Spleen (tissue), 11 donors: Measurements from ENCODE around the gene CCND2. TPM values are rescaled to one million over a fixed set of nuclear protein-coding genes. Genes with fewer than 3 reads are reported as not detected.

Experiments used
- DNase-seq: peaks from one replicate; pipeline ENCODE4 v3.0.0-alpha.2; 2020
- H3K27ac ChIP-seq, 8 donors: fragments of 200-600 bp; sonication (generic) in 7 of 8; 1 replicate in 4 of 8; 2 replicates in 4 of 8; pipeline versions ENCODE4 v1.5.0 to v1.8.0; 2016 to 2021; ENCODE audit warnings: inconsistent platforms in 4 of 8, mild to moderate bottlenecking in 4 of 8, moderate library complexity in 1 of 8
- H3K27me3 ChIP-seq, 7 donors: fragments of 200-600 bp; sonication (generic) in 6 of 7; replicated peaks in 1 of 7; 1 replicate in 4 of 7; 2 replicates in 3 of 7; pipeline versions ENCODE4 v1.5.0 to v1.8.0; 2016 to 2021; ENCODE audit warnings: inconsistent platforms in 3 of 7, mild to moderate bottlenecking in 1 of 7
- H3K36me3 ChIP-seq, 6 donors: fragments of 200-600 bp; sonication (generic) in 5 of 6; 1 replicate in 4 of 6; 2 replicates in 2 of 6; pipeline versions ENCODE4 v1.5.0 to v1.8.0; 2016 to 2021; ENCODE audit warnings: inconsistent platforms in 2 of 6
- H3K4me1 ChIP-seq, 6 donors: fragments of 200-600 bp; sonication (generic) in 5 of 6; 1 replicate in 3 of 6; 2 replicates in 3 of 6; pipeline versions ENCODE4 v1.5.0 to v1.8.0; 2016 to 2021; ENCODE audit warnings: inconsistent platforms in 3 of 6
- H3K4me3 ChIP-seq, 8 donors: fragments of 200-600 bp; sonication (generic) in 7 of 8; 1 replicate in 4 of 8; 2 replicates in 4 of 8; pipeline versions ENCODE4 v1.5.0 to v1.8.0; 2016 to 2021; ENCODE audit warnings: inconsistent platforms in 4 of 8, mild to moderate bottlenecking in 4 of 8, moderate library complexity in 2 of 8
- H3K9me3 ChIP-seq, 8 donors: fragments of 200-600 bp; sonication (generic) in 7 of 8; 1 replicate in 4 of 8; 2 replicates in 4 of 8; pipeline versions ENCODE4 v1.5.0 to v1.8.0; 2016 to 2021; ENCODE audit warnings: inconsistent platforms in 4 of 8
- CTCF ChIP-seq, 11 experiments: fragments of 200-600 bp in 7 of 11; fragments of 450-650 bp in 4 of 11; sonication (generic) in 4 of 11; IDR thresholded peaks in 8 of 11; conservative IDR thresholded peaks in 3 of 11; 1 replicate in 7 of 11; 2 replicates in 4 of 11; pipeline versions ENCODE4 v1.4.0 to v1.8.0; 2016 to 2021; ENCODE audit warnings: antibody characterized with exemption in 11 of 11, inconsistent platforms in 4 of 11, mild to moderate bottlenecking in 1 of 11
- POLR2A ChIP-seq, 3 donors: fragments of 450-650 bp; IDR thresholded peaks; one replicate each; pipeline ENCODE4 v1.5.1; 2017; ENCODE audit warnings: antibody characterized with exemption in 3 of 3, mild to moderate bottlenecking in 1 of 3
- POLR2AphosphoS5 ChIP-seq, 3 donors: sonication (generic); formaldehyde crosslinking; IDR thresholded peaks; one replicate each; pipeline ENCODE4 v1.5.1; 2017; ENCODE audit warnings: antibody characterized with exemption in 3 of 3
- WGBS, 5 donors: extraction: QIAGEN DNeasy Blood & Tissue Kit in 3 of 5; methylation state at CpG; one replicate each; pipeline versions ENCODE4 v1.1.5 to v1.1.7; 2013 to 2018; 5-methylcytosine and 5-hydroxymethylcytosine counted together
- intact Hi-C: fragments of 100-400 bp; cut with DNase I; formaldehyde crosslinking; loops from one replicate; pipeline ENCODE4 v1.15.0; 2023; ENCODE audit warnings: low total_unique reads
- polyA plus RNA-seq, 3 donors: library from polyadenylated mRNA; stranded (reverse); fragments of 200-250 nt; gene quantifications; one replicate each; pipeline ENCODE4 v1.2.1, GENCODE V29; 2013
- total RNA-seq, 7 donors: library from RNA; depleted of rRNA in 3 of 7; stranded (reverse); fragments of >200 nt in 3 of 7; fragmentation: NEBNext Ultra II Directional in 4 of 7; extraction: Animal tissue kit (Norgen Biotek cat#: 25700) in 4 of 7; gene quantifications; one replicate each; pipeline versions ENCODE4 v1.1.0 to v1.2.1, GENCODE V29; 2016 to 2021
- donor health status: healthy with polysubstance abuse.
- donor health status: DM: no; HTN: no; CAD: no; lungs with moderate emphysema.
- donor health status: DM: no; HTN: no; CAD: no.
- donor health status: Bipolar disorder and iron deficiency.
- donor health status: healthy.
- donor health status: DM: no; HTN: no; CAD: no.
- donor health status: DM: yes; HTN: yes; CAD: no.

The CCND2 gene
- total and polyA plus RNA-seq, 10 donors = 9.4 to 110 (median 59.4) TPM

GRCh38 chr12:4289998-4290790, 16.6 kb downstream of the CCND2 start:
- Histone ChIP-seq H3K36me3 (peaks cover 0 to 100% (median 50%) of the 10 kb centered on the region in 6 donors), H3K27ac (peak overlapping the region in 7 of 8 donors; percentile 67 to 91 (median 83)), H3K4me1 (peaks cover 0 to 95% (median 47%) of the 10 kb centered on the region in 6 donors), H3K27me3 (no peaks in the 10 kb centered on the region), H3K4me3 (peak overlapping the region in 1 of 8 donors; percentile 44), H3K9me3 (no peaks in the 10 kb centered on the region)
- TF ChIP-seq CTCF (IDR thresholded peaks at IDR 0.05 in 8 of 11, conservative IDR thresholded peaks at IDR 0.05 in 3 of 11) (no peak), POLR2AphosphoS5 (IDR thresholded peaks at IDR 0.05) (no peak), POLR2A (IDR thresholded peaks at IDR 0.05) (no peak)
- intact Hi-C loops = no loop called here
- WGBS, 5 donors = 87 to 93% (median 91%) methylated on average over 28 of the region's 28 CpGs
- DNase-seq = no peak

GRCh38 chr12:4292341-4293073, 18.9 kb downstream of the CCND2 start:
- Histone ChIP-seq H3K36me3 (peaks cover 0 to 100% (median 46%) of the 10 kb centered on the region in 6 donors), H3K4me1 (peaks cover 0 to 75% (median 27%) of the 10 kb centered on the region in 6 donors), H3K4me3 (no peak overlapping the region), H3K27ac (peak overlapping the region in 2 of 8 donors; percentile 17 to 28), H3K27me3 (no peaks in the 10 kb centered on the region), H3K9me3 (no peaks in the 10 kb centered on the region)
- DNase-seq = no peak
- TF ChIP-seq POLR2A (IDR thresholded peaks at IDR 0.05) (no peak), POLR2AphosphoS5 (IDR thresholded peaks at IDR 0.05) (no peak), CTCF (IDR thresholded peaks at IDR 0.05 in 8 of 11, conservative IDR thresholded peaks at IDR 0.05 in 3 of 11) (no peak)
- WGBS, 5 donors = 72 to 88% (median 83%) methylated on average over 15 to 16 of the region's 16 CpGs
- intact Hi-C loops = no loop called here

DNA sequence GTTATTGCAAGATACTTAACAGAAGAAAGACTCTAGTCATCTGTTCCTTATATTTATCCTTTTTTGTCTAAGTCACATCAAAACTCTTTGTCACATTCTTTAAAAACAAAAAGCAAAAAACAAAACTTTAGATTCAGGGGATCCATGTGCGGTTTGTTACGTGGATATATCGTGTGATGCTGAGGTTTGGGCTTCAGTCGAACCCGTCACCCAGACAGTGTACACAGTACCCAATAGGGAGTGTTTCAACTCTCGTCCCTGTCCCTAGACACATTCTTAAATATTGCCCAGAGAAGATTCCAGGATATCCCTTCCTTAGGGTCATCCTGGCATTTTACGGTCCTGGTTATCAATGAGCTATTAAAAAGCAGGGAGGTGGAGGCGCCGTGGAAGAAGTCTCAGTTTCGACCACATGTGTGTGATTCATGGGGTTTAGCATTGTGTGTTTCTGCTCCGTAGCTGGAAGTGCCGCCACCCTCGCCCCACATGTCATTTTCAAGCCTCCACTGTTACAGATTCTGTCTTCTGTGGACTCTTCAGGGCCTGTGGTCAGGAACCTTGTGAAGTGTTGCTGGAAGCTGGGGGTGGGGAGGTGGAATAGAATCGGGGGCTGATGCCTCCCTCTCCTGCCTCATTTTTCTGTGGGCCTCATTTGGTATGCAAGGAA, 19.9 kb downstream of the CCND2 start:
- peak overlapping the region in 3 of 8 donors; percentile 30 to 59 (median 34) for H3K27ac ChIP-seq
- H3K9me3 ChIP-seq = no peaks in the 10 kb centered on the region

More for the DNA sequence above, 19.9 kb downstream of the CCND2 start:
- Histone ChIP-seq H3K36me3 (peaks cover 0 to 100% (median 47%) of the 10 kb centered on the region in 6 donors), H3K4me3 (no peak overlapping the region), H3K4me1 (peaks cover 0 to 67% (median 21%) of the 10 kb centered on the region in 6 donors), H3K27me3 (no peaks in the 10 kb centered on the region)
- TF ChIP-seq POLR2AphosphoS5 (IDR thresholded peaks at IDR 0.05) = no peak
- no peak for TF ChIP-seq CTCF (IDR thresholded peaks at IDR 0.05 in 8 of 11, conservative IDR thresholded peaks at IDR 0.05 in 3 of 11)
- no peak for TF ChIP-seq POLR2A (IDR thresholded peaks at IDR 0.05)
- intact Hi-C loops = no loop called here
- no peak for DNase-seq
- 76 to 82% (median 78%) methylated on average over 14 of the region's 14 CpGs for WGBS, 5 donors
